NCI-H446 (cell line): ENCODE data around the gene LYPD8.

Experiments
- DNase-seq, 2 experiments: peaks; one replicate each; lab custom pipeline; 2025; lab: John Stamatoyannopoulos, UW

The LYPD8 gene

DNA sequence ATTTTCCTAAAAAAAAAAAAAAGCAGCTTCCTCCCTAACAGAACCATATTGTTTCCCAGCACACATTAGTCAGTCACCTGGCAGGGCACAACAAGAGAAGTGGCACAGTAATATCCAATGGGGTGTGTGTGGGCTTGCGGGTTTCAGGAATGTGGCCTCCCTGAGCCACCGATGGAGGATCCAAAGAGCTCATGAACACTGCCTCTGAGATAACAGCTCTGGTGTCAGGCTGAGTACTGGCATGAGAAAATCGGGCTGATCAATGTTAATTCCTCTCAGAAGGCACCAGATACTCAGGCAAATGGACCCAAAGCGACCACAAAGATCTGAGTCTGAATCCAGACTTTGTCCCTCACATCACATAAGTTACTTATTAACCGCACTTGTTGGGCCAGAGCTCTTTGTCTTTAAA lies 2.2 kb upstream of the LYPD8 start:
- DNase-seq = no peak

GRCh38 chr1:248756636-248757035 lies 1.1 kb upstream of the LYPD8 start:
- no peak for DNase-seq

DNA sequence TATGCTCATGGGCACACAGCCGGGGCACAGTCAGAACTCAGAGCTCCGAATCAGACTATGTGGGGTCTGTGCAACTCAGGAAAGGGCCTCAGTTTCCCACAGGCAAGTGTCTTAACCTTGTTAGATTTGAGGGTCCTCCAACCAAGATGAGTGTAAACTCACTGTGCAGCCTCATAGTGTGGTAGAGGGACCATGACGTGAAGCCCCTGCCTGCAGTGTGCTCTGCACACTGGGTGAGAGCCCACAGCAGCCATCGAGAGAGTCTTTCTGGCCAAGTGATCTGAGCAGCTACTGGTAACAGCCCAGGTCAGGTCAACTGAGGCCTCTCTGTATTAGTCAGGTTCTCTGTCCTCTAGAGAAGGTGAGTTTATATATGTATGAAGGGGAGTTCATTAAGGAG lies 592 bp upstream of the LYPD8 start:
- no peak for DNase-seq

DNA sequence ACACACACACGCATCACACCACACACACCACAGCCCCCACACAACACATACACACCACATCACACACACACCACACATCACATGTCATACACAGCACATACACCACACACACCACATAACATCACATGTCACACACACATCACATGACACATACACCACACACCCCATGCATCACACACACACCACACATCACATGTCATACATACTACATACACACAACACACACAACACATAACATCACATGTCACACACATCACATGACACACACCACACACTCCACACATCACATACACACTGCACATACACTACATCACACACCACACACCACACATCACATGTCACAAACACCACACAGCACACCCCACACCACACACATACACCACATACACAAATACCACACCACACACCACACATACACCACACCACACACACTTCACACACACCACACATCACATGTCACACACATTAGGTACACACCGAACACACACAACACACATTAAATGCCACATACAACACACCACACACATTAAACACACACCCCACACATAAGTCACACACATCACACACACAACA lies 1.8 kb downstream of the LYPD8 start:
- no peak for DNase-seq

DNA sequence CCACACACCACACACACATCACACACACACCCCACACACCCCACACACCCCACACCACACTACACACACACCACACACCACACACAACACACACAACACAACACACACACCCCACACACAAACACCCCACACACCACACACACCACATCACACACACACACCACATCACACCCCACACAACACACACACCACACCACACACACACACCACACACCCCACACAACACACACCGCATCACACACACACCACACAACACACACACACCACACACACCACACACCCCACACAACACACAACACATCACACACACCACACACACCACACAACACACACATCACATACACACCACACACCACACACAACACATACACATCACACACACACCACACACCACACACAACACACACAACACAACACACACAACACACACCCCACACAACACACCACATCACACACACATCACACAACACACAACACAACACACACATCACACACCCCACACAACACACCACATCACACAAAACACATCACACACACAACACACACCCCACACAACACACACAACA lies 2.4 kb downstream of the LYPD8 start:
- DNase-seq = no peak

DNA sequence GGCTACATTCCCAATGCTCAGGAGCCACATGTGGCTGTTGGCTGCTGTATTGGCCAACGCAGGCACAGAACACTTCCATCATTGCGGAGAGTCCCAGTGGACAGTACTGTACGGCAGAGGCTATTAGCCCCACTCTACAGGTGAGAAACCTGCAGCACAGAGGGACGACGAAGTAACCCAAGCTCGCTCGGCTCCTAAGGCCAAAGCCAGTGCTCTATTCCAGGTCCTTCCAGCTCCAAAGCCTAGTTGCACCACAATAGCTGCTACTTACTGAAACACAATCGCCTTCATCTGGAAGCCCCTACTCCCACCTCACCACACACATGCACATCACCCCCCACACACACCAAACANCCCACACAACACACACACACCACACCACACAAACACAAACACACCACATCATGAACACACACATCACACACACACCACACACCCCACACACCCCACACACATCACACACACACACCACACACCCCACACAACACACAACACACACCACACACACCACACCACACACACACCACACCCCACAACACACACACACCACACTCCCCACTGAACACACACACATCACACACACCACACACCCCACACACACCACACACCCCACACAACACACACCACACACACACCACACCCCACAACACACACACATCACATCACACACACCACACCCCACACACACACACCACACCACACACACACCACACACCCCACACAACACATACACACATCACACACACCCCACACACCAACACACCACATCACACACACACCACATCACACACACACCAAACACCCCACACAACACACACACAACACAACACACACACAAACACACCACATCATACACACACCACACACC lies 3.2 kb downstream of the LYPD8 start:
- no peak for DNase-seq

- DNase-seq = no peak
These were observed 3.9 kb downstream of the LYPD8 start for GRCh38 chr1:248751635-248752034.

DNA sequence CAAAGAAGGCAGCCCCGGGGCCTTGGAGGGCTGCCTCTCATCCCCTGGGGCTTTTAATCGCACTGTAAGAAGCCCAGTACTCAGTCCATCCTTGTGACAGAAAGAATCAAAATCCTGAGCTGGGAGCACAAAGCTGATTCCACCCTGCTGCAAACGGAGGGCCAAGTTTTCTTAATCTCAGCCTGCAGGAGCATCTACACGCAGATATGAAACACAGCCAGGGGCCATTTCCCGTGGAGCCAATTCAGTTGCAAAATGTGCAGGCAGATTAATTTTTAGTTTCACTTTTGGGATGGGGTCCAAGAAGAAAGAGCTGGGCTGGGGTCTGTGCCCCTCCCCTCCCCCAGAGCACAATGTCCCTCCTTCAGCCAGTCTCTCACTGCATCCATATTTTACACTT lies 4.4 kb downstream of the LYPD8 start:
- DNase-seq = no peak

- DNase-seq = no peak
These were observed 5.1 kb downstream of the LYPD8 start for GRCh38 chr1:248750496-248750895.

DNA sequence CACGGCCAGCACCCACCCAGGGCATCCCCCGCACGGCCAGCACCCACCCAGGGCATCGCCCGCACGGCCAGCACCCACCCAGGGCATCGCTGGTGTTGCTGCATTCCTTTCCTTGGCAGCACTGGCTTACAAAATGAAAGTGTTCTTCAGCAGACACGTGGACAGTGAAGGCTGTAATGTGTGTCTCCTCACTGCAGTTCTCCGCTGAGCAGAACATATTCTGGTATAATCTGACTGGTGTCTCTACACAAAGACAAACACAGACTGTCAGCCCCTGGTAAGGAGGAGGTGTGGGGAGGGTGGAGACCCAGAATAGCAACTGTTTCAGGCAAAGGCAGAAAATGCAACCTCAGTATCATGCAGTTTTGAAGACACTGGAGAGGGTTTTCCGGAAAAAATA lies 7.3 kb downstream of the LYPD8 start:
- no peak for DNase-seq

DNA sequence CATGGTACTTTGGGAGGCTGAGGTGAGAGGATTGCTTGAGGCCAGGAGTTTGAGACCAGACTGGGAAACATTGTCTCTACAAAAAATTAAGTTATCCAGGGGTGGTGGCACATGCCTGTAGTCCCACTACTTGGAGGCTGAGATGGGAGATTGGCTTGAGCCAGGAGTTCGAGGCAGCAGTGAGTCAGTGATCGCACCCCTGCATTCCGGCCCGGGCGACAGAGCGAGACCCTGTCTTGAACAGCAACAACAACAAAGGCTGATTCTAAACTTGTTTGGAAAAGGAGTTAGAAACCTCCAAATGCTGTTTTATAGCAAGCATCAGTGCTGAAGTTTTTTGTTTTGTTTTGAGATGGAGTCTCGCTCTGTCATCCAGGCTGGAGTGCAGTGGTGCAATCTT lies 14.7 kb downstream of the LYPD8 start:
- no peak for DNase-seq

DNA sequence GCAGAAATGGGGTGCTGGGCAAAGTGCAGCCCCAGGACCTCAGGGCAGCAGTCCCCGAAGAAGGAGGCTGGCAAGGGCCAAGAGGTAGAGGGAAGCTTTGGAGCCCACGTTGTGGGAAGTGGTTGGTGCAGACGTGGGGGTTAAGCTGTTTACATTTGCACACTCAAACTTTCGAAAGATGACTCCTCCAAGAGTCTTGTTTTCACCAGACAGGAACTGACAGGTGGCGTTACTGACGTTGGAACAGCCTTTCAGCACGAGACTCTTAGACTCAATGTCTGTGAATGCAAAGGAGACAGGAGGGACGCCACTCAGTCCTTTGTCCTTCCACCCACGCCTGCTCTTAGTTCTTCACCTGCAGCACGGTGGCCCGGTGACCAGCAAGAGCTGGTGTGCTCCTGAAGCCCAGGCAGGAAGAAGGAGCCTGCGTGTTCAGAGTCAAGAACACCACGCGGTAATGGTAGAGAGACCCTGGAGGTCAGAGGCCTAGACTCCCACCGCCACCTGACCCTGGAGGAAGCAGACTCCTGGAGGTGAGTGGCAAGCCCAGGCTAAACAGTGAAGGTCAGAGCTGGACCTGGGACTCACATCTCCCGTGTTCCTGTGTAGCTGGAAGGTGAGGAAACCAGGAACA lies 15.9 kb downstream of the LYPD8 start:
- DNase-seq = no peak

DNA sequence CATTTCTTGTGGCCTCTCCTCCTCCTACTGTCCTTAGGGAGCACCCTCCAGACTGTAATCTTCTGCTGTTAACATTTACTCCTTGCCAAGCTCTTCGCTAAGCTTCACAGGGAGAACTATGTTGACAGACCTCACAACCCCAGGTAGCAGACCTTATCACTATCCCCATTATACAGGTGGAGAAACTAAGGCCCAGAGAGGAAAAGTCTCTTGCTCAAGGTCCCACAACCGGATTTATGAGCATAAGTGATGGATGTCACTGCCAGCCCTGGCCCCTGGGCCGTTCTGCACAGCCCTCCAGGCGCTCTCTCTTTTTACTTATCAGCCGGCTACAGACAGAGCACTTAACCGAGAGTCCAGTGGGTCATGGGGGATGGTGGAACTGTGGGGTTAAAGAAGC lies 18.1 kb downstream of the LYPD8 start:
- DNase-seq = no peak

GRCh38 chr1:248736977-248737376 lies 18.6 kb downstream of the LYPD8 start:
- no peak for DNase-seq

GRCh38 chr1:248733566-248733965 lies 22.0 kb downstream of the LYPD8 start:
- DNase-seq = no peak

DNA sequence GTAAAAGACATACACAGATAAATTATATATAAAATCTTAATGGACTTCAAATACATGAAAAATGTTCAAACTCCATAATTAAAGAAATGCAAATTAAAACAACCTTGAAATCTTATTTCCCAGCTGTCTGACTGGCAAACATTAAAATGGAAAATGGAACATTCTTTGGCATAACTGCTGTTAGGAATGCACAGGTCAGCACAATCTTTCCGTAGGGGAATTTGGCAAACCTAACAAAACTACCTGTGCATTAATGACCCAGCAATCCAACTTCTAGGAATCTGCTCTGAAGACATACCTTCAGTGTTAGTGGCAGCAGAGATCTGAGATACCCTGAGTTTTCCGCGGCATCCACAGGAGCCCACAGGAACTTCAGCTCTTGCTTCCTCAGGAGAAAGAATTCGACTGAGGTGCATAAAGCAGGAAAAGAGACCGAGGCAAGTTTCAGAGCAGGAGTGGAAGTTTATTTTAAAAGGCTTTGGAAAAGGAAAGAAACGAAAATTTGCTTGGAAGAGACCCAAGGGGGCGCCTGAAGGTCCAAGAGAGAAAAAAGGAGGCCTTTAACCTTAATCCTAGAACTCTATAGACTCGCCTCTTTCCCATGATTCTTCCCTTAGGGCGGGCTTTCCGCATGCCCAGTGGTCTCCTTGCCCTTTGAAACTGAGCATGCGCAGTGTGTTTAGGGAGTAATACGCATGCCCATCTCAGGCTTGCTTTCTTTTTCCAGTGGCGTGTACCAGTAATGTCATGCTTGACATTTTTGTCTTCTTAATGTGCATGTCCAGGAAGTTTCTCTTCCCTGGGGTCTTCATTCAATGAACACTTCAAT lies 24.8 kb downstream of the LYPD8 start:
- peak; percentile 16 to 77 for DNase-seq

- DNase-seq = no peak
These were observed 41.3 kb downstream of the LYPD8 start for GRCh38 chr1:248714248-248714647.

DNA sequence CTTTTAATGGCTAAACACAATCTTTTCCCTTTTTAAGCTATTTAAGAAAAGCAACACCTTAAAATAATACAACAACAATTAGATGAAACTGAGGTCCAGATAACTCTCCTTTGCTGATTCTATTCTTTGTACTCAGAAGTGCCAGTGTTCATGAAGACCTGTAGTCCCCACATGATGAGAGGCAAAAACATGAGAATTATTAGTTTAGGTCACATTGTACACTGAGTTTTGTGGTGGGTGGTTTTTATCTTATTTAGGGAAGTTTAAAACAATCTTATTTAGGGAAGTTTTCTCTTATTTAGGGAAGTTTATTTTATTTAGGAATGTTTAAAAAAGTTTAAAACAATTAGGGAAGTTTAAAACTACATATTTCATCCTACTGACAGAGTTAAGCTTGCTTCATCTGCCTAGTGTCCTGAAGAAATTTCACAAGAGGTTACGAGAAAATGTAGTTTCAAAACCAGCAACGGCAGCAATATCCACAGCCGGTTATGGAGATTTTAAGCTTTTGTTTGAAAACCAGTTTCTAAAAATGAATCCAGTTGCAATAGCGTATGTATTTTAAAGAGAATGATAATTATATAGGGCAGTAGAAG lies 45.2 kb downstream of the LYPD8 start:
- no peak for DNase-seq

GRCh38 chr1:248704606-248705005 lies 51.0 kb downstream of the LYPD8 start:
- DNase-seq = no peak

DNA sequence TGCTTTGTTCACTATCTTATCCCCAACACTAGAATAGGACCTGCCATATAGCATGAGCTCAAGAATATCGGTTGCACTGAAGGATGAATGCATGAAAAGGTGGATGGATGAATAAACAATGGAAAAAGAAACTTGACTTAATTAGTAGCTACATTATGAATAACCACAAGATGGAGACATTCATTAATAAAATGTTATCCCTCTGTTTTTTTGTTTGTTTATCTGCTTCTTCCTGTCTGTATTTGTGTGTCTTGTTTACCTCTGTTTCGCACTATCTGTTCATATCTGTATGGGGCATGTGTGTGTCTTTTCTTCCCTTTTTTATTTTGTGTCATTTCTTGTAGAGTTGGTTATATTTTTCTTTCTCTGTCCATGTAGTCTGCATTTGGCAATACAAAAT lies 51.9 kb downstream of the LYPD8 start:
- DNase-seq = no peak

DNA sequence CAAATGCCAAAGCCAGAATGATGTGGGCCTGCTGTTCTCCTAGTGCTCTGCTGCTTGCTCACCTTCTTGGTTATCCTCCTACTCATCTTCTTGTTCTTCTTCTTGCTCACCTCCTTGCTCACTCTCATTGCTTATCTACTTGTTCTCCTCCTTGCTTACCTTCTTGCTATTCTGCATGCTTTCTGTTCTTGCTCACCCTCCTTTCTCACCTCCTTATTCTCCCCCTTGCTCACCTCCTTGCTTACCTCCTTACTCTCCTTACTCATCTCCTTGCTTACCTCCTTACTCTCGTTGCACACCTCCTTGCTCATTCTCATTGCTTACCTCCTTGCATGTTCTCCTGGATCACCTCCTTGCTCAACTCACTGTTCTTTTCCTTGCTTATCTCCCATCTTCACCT lies 52.8 kb downstream of the LYPD8 start, which contains the start of gene OR14I1:
OR14I1 (minus strand) TSS at position 53 of the 400 bp plus-strand sequence.
- no peak for DNase-seq

DNA sequence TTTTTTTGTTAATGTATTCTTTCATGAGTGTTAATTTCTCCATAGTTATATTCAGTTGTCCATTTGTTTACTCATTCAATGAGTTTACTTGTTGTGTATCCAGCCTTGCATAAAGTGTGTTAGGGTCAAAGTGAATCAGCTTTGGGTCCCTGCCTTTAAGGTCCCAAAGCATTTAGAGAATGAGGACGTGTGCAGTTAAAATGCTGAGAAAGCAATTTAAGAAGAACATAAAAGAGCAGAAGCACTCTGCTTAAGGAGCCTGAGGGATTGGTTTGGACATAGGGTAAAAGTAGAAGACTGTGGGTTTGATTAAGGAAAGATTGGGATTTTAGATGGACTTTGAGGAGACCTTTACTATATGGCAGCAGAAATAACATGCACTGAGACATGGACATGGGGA lies 56.5 kb downstream of the LYPD8 start:
- DNase-seq = no peak
